ENCODE measurements around the gene SYK. TPM values are rescaled to one million over a fixed set of nuclear protein-coding genes. Genes with fewer than 3 reads are reported as not detected.
A peak's percentile ranks its signal among the peaks of the same experiment; 100 is the strongest.

Gene SYK
- total RNA-seq, 4 donors from 2014 or later, result 7.0 to 16.6 (median 8.7) TPM

- Histone ChIP-seq H3K36me3 (no peaks in the 10 kb centered on the region), H3K4me1 (no peaks in the 10 kb centered on the region), H3K4me3 (no peak overlapping the region), H3K9me3 (peaks cover 0 to 3% (median 0%) of the 10 kb centered on the region in 4 donors), H3K27ac (replicated peaks in 1 of 4) (no peak overlapping the region), H3K27me3 (no peaks in the 10 kb centered on the region)
- intact Hi-C loops (cut with DNase I), result no loop called here
- no peak for TF ChIP-seq EP300 (IDR thresholded peaks at IDR 0.05)
- TF ChIP-seq POLR2A (IDR thresholded peaks at IDR 0.05; ENCODE audit: low read depth), result no peak
- no peak for TF ChIP-seq CTCF (IDR thresholded peaks at IDR 0.05)
- TF ChIP-seq POLR2AphosphoS5 (IDR thresholded peaks at IDR 0.05), result no peak
- peak; percentile 84 for DNase-seq (ENCODE audit: extremely low spot score)
- WGBS, result 71% methylated on average over 1 of the region's 1 CpG
Observed at GRCh38 chr9:90825586-90825985, 24.0 kb downstream of the SYK start.

GRCh38 chr9:90826326-90827020 lies 24.9 kb downstream of the SYK start:
- intact Hi-C loops (cut with DNase I), result no loop called here
- WGBS, result 80% methylated on average over 5 of the region's 5 CpGs
- Histone ChIP-seq H3K27me3 (no peaks in the 10 kb centered on the region), H3K27ac (replicated peaks in 1 of 4) (no peak overlapping the region), H3K4me3 (no peak overlapping the region), H3K36me3 (no peaks in the 10 kb centered on the region), H3K9me3 (peaks cover 0 to 3% (median 0%) of the 10 kb centered on the region in 4 donors), H3K4me1 (no peaks in the 10 kb centered on the region)
- TF ChIP-seq POLR2A (IDR thresholded peaks at IDR 0.05; ENCODE audit: low read depth) (no peak), EP300 (IDR thresholded peaks at IDR 0.05) (no peak), POLR2AphosphoS5 (IDR thresholded peaks at IDR 0.05) (no peak), CTCF (IDR thresholded peaks at IDR 0.05) (no peak)
- peak; percentile 47 for DNase-seq (ENCODE audit: extremely low spot score)

- Histone ChIP-seq H3K4me3 (no peak overlapping the region), H3K36me3 (no peaks in the 10 kb centered on the region), H3K27ac (replicated peaks in 1 of 4) (no peak overlapping the region), H3K4me1 (no peaks in the 10 kb centered on the region), H3K9me3 (peaks cover 0 to 4% (median 0%) of the 10 kb centered on the region in 4 donors), H3K27me3 (no peaks in the 10 kb centered on the region)
- intact Hi-C loops (cut with DNase I), result no loop called here
- 66% methylated on average over 8 of the region's 8 CpGs for WGBS
- no peak for TF ChIP-seq POLR2AphosphoS5 (IDR thresholded peaks at IDR 0.05)
- DNase-seq (ENCODE audit: extremely low spot score), result peak; percentile 60
Observed at GRCh38 chr9:90827181-90827871, 25.7 kb downstream of the SYK start.

- TF ChIP-seq CTCF (IDR thresholded peaks at IDR 0.05) (no peak), EP300 (IDR thresholded peaks at IDR 0.05) (no peak), POLR2AphosphoS5 (IDR thresholded peaks at IDR 0.05) (no peak), POLR2A (IDR thresholded peaks at IDR 0.05; ENCODE audit: low read depth) (no peak)
- H3K27me3 ChIP-seq, result no peaks in the 10 kb centered on the region
- H3K27ac ChIP-seq (replicated peaks in 1 of 4), result no peak overlapping the region
- no peak overlapping the region for H3K4me3 ChIP-seq
- WGBS, result 92% methylated on average over 5 of the region's 5 CpGs
- DNase-seq (ENCODE audit: extremely low spot score), result no peak
- H3K36me3 ChIP-seq, result no peaks in the 10 kb centered on the region
- peaks cover 0 to 7% (median 3%) of the 10 kb centered on the region in 4 donors for H3K9me3 ChIP-seq
- intact Hi-C loops (cut with DNase I), result no loop called here
- H3K4me1 ChIP-seq, result peaks cover 0 to 3% (median 3%) of the 10 kb centered on the region in 4 donors
Observed at GRCh38 chr9:90830051-90830450, 28.4 kb downstream of the SYK start.

- Histone ChIP-seq H3K4me1 (peaks cover 4 to 12% (median 10%) of the 10 kb centered on the region in 4 donors), H3K27me3 (no peaks in the 10 kb centered on the region), H3K36me3 (no peaks in the 10 kb centered on the region), H3K27ac (replicated peaks in 1 of 4) (no peak overlapping the region), H3K4me3 (no peak overlapping the region), H3K9me3 (peaks cover 0 to 7% (median 3%) of the 10 kb centered on the region in 4 donors)
- intact Hi-C loops (cut with DNase I), result no loop called here
- no peak for TF ChIP-seq CTCF (IDR thresholded peaks at IDR 0.05)
- no peak for TF ChIP-seq POLR2AphosphoS5 (IDR thresholded peaks at IDR 0.05)
- no peak for TF ChIP-seq EP300 (IDR thresholded peaks at IDR 0.05)
- TF ChIP-seq POLR2A (IDR thresholded peaks at IDR 0.05; ENCODE audit: low read depth), result no peak
- WGBS, result 76% methylated on average over 3 of the region's 3 CpGs
- DNase-seq (ENCODE audit: extremely low spot score), result no peak
Observed at GRCh38 chr9:90830977-90831376, 29.4 kb downstream of the SYK start.
